GM12878 (cell line): ENCODE measurements around the gene PRTFDC1. TPM values are rescaled to one million over a fixed set of nuclear protein-coding genes. Genes with fewer than 3 reads are reported as not detected.
A peak's percentile ranks its signal among the peaks of the same experiment; 100 is the strongest.

ENCODE experiments used
- EED ChIP-seq: sonication (generic); IDR thresholded peaks from 2 replicates; pipeline ENCODE4 v1.6.1; 2016; ENCODE audit warnings: antibody characterized with exemption, low read depth
- EZH2 ChIP-seq: IDR thresholded peaks from 2 replicates; pipeline ENCODE4 v1.6.1; 2012; ENCODE audit warnings: low read depth, mild to moderate bottlenecking, control low read depth, inconsistent platforms, low read length, borderline replicate concordance; ENCODE audit not compliant: control insufficient read depth
- JUND ChIP-seq: IDR thresholded peaks from 2 replicates; pipeline ENCODE4 v1.6.1; 2012; ENCODE audit warnings: low read depth, mild to moderate bottlenecking, low read length, improper control_type of control experiment, moderate library complexity
- MTA3 ChIP-seq: IDR thresholded peaks from 2 replicates; pipeline ENCODE4 v1.6.1; 2012; ENCODE audit warnings: low read length, inconsistent platforms, borderline replicate concordance
- NBN ChIP-seq: fragments of 450-650 bp; IDR thresholded peaks from 2 replicates; pipeline ENCODE4 v1.6.1; 2016
- NFYB ChIP-seq: IDR thresholded peaks from 2 replicates; pipeline ENCODE4 v1.6.1; 2011; ENCODE audit warnings: low read depth, mild to moderate bottlenecking, low read length, improper control_type of control experiment, moderate library complexity; ENCODE audit not compliant: insufficient read depth
- POLR2A ChIP-seq: IDR thresholded peaks from 2 replicates; pipeline ENCODE4 v1.6.1; 2011; ENCODE audit warnings: low read depth, mild to moderate bottlenecking, low read length
- RCOR1 ChIP-seq: conservative IDR thresholded peaks from 2 replicates; pipeline ENCODE4 v1.6.1; 2012; ENCODE audit warnings: low read depth, low read length, improper control_type of control experiment
- SIX5 ChIP-seq: IDR thresholded peaks from 2 replicates; pipeline ENCODE4 v1.6.1; 2011; ENCODE audit warnings: mild to moderate bottlenecking, low read depth, low read length, moderate library complexity; ENCODE audit not compliant: severe bottlenecking
- polyA plus RNA-seq, 11 experiments: library from polyadenylated mRNA; depleted of rRNA in 4 of 11; unstranded in 6 of 11; stranded (reverse) in 5 of 11; fragments of >200 nt; fragmentation: Nextera tagmentation in 4 of 11; fragmentation: Illumina TruSeq in 1 of 11; extraction: Ambion mirVana in 4 of 11; extraction: Trizol in 1 of 11; gene quantifications; 1 replicate in 1 of 11; 2 replicates in 10 of 11; pipeline versions ENCODE4 v1.2.1 to v1.2.3, GENCODE V29; 2011 to 2016; ENCODE audit warnings: inconsistent platforms in 2 of 11, missing spikeins in 2 of 11, low read depth in 1 of 11
- total RNA-seq, 4 experiments: library from RNA; depleted of rRNA in 3 of 4; stranded (reverse); fragments of >200 nt in 3 of 4; fragmentation: Illumina TruSeq in 1 of 4; extraction: Trizol in 1 of 4; gene quantifications; 2 replicates each; pipeline versions ENCODE4 v1.2.1 to v1.2.3, GENCODE V29; 2013 to 2021
- TF ChIP-seq, protein P1 (sequence below): IDR thresholded peaks from 2 replicates; pipeline ENCODE4 v1.6.1; 2012; ENCODE audit warnings: improper control_type of control experiment, low read depth, low read length; ENCODE audit not compliant: insufficient replicate concordance
- TF ChIP-seq, protein P2 (sequence below): fragments of 450-650 bp; IDR thresholded peaks from 2 replicates; pipeline ENCODE4 v1.6.1; 2017; ENCODE audit warnings: borderline replicate concordance
- TF ChIP-seq, protein P3 (sequence below): fragments of 150-350 bp; IDR thresholded peaks from 2 replicates; pipeline ENCODE4 v1.6.1; 2014; ENCODE audit warnings: mild to moderate bottlenecking, low read depth, low read length
- TF ChIP-seq, protein P4 (sequence below): fragments of 450-650 bp; conservative IDR thresholded peaks from 2 replicates; pipeline ENCODE4 v1.6.1; 2017; ENCODE audit warnings: mild to moderate bottlenecking, moderate library complexity
- TF ChIP-seq, protein P5 (sequence below): fragments of 450-650 bp; IDR thresholded peaks from 2 replicates; pipeline ENCODE4 v1.6.1; 2017; ENCODE audit warnings: mild to moderate bottlenecking

Gene PRTFDC1
- total and polyA plus RNA-seq, 10 of the 15 experiments (the other 5 are each of a cell fraction or from before 2014, with no cell fraction given), result 5.5 to 17.3 (median 11.3) TPM

DNA sequence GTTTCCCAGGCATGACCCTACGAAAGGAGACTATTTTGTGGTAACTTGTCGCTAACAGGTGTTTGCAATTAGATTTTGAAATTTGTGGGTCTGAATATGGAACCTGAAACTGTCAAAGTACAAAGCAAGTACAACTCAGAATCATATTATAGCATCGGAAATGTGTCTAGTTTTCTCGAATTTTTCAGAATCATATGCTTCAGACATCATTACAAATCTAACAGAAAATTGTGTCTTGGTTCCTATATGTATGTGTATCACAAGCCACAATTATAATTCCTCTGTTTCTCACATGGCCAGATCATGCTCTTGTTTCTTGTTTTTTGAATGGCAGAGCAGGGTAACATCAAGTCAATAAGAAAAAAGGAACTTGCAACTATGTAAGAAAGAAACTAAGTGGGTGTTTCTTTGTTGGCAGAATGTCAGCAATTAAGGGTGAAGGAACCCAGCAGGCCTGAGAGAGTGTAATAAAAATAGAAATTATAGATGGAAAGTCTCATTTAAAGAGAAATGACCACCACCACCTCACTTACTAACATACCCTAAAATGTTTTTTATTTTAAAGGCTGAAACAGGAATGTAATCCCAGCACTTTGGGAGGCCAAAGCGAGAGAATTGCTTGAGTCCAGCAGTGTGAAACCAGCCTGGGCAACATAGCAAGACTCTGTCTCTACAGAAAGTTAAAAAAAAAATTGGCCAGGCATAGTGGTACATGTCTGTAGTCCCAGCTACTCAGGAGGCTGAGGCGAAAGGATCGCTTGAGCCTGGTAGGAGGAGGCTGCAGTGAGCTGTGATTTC lies 51.3 kb downstream of the PRTFDC1 start (continued):
- TF ChIP-seq, protein P1, sequence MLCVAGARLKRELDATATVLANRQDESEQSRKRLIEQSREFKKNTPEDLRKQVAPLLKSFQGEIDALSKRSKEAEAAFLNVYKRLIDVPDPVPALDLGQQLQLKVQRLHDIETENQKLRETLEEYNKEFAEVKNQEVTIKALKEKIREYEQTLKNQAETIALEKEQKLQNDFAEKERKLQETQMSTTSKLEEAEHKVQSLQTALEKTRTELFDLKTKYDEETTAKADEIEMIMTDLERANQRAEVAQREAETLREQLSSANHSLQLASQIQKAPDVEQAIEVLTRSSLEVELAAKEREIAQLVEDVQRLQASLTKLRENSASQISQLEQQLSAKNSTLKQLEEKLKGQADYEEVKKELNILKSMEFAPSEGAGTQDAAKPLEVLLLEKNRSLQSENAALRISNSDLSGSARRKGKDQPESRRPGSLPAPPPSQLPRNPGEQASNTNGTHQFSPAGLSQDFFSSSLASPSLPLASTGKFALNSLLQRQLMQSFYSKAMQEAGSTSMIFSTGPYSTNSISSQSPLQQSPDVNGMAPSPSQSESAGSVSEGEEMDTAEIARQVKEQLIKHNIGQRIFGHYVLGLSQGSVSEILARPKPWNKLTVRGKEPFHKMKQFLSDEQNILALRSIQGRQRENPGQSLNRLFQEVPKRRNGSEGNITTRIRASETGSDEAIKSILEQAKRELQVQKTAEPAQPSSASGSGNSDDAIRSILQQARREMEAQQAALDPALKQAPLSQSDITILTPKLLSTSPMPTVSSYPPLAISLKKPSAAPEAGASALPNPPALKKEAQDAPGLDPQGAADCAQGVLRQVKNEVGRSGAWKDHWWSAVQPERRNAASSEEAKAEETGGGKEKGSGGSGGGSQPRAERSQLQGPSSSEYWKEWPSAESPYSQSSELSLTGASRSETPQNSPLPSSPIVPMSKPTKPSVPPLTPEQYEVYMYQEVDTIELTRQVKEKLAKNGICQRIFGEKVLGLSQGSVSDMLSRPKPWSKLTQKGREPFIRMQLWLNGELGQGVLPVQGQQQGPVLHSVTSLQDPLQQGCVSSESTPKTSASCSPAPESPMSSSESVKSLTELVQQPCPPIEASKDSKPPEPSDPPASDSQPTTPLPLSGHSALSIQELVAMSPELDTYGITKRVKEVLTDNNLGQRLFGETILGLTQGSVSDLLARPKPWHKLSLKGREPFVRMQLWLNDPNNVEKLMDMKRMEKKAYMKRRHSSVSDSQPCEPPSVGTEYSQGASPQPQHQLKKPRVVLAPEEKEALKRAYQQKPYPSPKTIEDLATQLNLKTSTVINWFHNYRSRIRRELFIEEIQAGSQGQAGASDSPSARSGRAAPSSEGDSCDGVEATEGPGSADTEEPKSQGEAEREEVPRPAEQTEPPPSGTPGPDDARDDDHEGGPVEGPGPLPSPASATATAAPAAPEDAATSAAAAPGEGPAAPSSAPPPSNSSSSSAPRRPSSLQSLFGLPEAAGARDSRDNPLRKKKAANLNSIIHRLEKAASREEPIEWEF, result no peak
- TF ChIP-seq MTA3, result peak; percentile 57; the same call in 1 of the 2 replicates
- peak; percentile 88 for TF ChIP-seq NBN
- TF ChIP-seq POLR2A, result no peak
- peak; percentile 15; the same call in 1 of the 2 replicates for TF ChIP-seq EED
- no peak for TF ChIP-seq RCOR1
- TF ChIP-seq NFYB, result no peak
- TF ChIP-seq, protein P2, sequence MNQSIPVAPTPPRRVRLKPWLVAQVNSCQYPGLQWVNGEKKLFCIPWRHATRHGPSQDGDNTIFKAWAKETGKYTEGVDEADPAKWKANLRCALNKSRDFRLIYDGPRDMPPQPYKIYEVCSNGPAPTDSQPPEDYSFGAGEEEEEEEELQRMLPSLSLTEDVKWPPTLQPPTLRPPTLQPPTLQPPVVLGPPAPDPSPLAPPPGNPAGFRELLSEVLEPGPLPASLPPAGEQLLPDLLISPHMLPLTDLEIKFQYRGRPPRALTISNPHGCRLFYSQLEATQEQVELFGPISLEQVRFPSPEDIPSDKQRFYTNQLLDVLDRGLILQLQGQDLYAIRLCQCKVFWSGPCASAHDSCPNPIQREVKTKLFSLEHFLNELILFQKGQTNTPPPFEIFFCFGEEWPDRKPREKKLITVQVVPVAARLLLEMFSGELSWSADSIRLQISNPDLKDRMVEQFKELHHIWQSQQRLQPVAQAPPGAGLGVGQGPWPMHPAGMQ, result no peak
- TF ChIP-seq, protein P3, sequence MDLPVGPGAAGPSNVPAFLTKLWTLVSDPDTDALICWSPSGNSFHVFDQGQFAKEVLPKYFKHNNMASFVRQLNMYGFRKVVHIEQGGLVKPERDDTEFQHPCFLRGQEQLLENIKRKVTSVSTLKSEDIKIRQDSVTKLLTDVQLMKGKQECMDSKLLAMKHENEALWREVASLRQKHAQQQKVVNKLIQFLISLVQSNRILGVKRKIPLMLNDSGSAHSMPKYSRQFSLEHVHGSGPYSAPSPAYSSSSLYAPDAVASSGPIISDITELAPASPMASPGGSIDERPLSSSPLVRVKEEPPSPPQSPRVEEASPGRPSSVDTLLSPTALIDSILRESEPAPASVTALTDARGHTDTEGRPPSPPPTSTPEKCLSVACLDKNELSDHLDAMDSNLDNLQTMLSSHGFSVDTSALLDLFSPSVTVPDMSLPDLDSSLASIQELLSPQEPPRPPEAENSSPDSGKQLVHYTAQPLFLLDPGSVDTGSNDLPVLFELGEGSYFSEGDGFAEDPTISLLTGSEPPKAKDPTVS, result no peak
- TF ChIP-seq, protein P4, sequence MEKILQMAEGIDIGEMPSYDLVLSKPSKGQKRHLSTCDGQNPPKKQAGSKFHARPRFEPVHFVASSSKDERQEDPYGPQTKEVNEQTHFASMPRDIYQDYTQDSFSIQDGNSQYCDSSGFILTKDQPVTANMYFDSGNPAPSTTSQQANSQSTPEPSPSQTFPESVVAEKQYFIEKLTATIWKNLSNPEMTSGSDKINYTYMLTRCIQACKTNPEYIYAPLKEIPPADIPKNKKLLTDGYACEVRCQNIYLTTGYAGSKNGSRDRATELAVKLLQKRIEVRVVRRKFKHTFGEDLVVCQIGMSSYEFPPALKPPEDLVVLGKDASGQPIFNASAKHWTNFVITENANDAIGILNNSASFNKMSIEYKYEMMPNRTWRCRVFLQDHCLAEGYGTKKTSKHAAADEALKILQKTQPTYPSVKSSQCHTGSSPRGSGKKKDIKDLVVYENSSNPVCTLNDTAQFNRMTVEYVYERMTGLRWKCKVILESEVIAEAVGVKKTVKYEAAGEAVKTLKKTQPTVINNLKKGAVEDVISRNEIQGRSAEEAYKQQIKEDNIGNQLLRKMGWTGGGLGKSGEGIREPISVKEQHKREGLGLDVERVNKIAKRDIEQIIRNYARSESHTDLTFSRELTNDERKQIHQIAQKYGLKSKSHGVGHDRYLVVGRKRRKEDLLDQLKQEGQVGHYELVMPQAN, result peak; percentile 25; the same call in 1 of the 2 replicates
- no peak for TF ChIP-seq SIX5
- TF ChIP-seq, protein P5, sequence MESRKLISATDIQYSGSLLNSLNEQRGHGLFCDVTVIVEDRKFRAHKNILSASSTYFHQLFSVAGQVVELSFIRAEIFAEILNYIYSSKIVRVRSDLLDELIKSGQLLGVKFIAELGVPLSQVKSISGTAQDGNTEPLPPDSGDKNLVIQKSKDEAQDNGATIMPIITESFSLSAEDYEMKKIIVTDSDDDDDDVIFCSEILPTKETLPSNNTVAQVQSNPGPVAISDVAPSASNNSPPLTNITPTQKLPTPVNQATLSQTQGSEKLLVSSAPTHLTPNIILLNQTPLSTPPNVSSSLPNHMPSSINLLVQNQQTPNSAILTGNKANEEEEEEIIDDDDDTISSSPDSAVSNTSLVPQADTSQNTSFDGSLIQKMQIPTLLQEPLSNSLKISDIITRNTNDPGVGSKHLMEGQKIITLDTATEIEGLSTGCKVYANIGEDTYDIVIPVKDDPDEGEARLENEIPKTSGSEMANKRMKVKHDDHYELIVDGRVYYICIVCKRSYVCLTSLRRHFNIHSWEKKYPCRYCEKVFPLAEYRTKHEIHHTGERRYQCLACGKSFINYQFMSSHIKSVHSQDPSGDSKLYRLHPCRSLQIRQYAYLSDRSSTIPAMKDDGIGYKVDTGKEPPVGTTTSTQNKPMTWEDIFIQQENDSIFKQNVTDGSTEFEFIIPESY, result no peak
- TF ChIP-seq EZH2, result no peak
- no peak for TF ChIP-seq JUND
